Measurements from ENCODE around the gene BAD. TPM values are rescaled to one million over a fixed set of nuclear protein-coding genes. Genes with fewer than 3 reads are reported as not detected.

The BAD gene
- total and polyA plus RNA-seq, 5 experiments from 2014 or later = 13.7 to 44.8 (median 39.1) TPM

GRCh38 chr11:64303109-64304031 is 18.9 kb upstream of the BAD start:
- H3K9me3 Mint-ChIP-seq = no peaks in the 10 kb centered on the region
- H3K27me3 Mint-ChIP-seq = peaks cover 13 to 28% (median 20%) of the 10 kb centered on the region in 5 donors
- DNase-seq (no peak), ATAC-seq (no peak)
- H3K27ac Mint-ChIP-seq = peak overlapping the region in 6 of 10 donors; percentile 11 to 97 (median 95)
- peak overlapping the region in 5 of 10 donors; percentile 4 to 97 (median 93) for H3K4me3 Mint-ChIP-seq
- peaks cover 0 to 9% (median 0%) of the 10 kb centered on the region in 3 donors for H3K36me3 Mint-ChIP-seq
- peaks cover 22 to 51% (median 44%) of the 10 kb centered on the region in 4 donors for H3K4me1 Mint-ChIP-seq
- POLR2A ChIA-PET = interaction anchor here (1.0 to 7.5 kb wide), 16 partner anchors 14 to 1350 kb away, joined by 3 to 113 read pairs (median 6); partner anchors contain the start of genes BAD, FERMT3, FKBP2 and GPR137

GRCh38 chr11:64299847-64300648 is 15.6 kb upstream of the BAD start, which contains the start of gene CATSPERZ:
Gene CATSPERZ (plus strand): TSS chr11:64300358. CDS start chr11:64300411, 53 bp downstream.
- peaks cover 31 to 61% (median 47%) of the 10 kb centered on the region in 5 donors for H3K27me3 Mint-ChIP-seq
- ATAC-seq (no peak), DNase-seq (peak in 5 of 10 donors; percentile 28 to 59 (median 39))
- peak within 1 kb of the TSS in 8 of 10 donors; percentile 72 to 90 (median 86) for H3K27ac Mint-ChIP-seq
- H3K9me3 Mint-ChIP-seq = no peaks in the 10 kb centered on the region
- POLR2A ChIA-PET = interaction anchor here (1.1 to 7.5 kb wide), 4 partner anchors 16 to 94 kb away, joined by 4 to 113 read pairs (median 10); partner anchors contain the start of genes BAD and FERMT3
- peak within 1 kb of the TSS; percentile 66 to 87 (median 78) for H3K4me3 Mint-ChIP-seq
- peaks cover 0 to 2% (median 0%) of the 10 kb centered on the region in 3 donors for H3K36me3 Mint-ChIP-seq
- H3K4me1 Mint-ChIP-seq = peaks cover 14 to 42% (median 36%) of the 10 kb centered on the region in 4 donors

- Mint-ChIP-seq H3K36me3 (peaks cover 0 to 2% (median 0%) of the 10 kb centered on the region in 3 donors), H3K4me3 (peak overlapping the region in 9 of 10 donors; percentile 66 to 87 (median 78)), H3K27ac (peak overlapping the region in 7 of 10 donors; percentile 24 to 86 (median 68)), H3K9me3 (no peaks in the 10 kb centered on the region), H3K4me1 (peaks cover 13 to 39% (median 33%) of the 10 kb centered on the region in 4 donors), H3K27me3 (peaks cover 32 to 67% (median 53%) of the 10 kb centered on the region in 5 donors)
- ATAC-seq (no peak), DNase-seq (no peak)
- POLR2A ChIA-PET = interaction anchor here (0.6 to 0.7 kb wide), 3 partner anchors 43 to 1443 kb away, joined by 3 to 5 read pairs (median 4); no protein-coding TSS in a partner anchor
Measured at GRCh38 chr11:64298966-64299846, 14.7 kb upstream of the BAD start.

- Mint-ChIP-seq H3K27ac (no peak overlapping the region), H3K4me3 (peak overlapping the region in 1 of 10 donors; percentile 11)
Measured at GRCh38 chr11:64297699-64298358, 13.4 kb upstream of the BAD start.

GRCh38 chr11:64296830-64297698 is 12.6 kb upstream of the BAD start:
- DNase-seq (peak in 1 of 10 donors; percentile 45), ATAC-seq (no peak)
- Mint-ChIP-seq H3K36me3 (peaks cover 0 to 2% (median 0%) of the 10 kb centered on the region in 3 donors), H3K9me3 (no peaks in the 10 kb centered on the region), H3K27me3 (peaks cover 37 to 85% (median 60%) of the 10 kb centered on the region in 5 donors), H3K27ac (no peak overlapping the region), H3K4me3 (no peak overlapping the region), H3K4me1 (peaks cover 10 to 36% (median 33%) of the 10 kb centered on the region in 4 donors)
- POLR2A ChIA-PET = interaction anchor here (0.7 to 1.2 kb wide), 4 partner anchors 25 to 71 kb away, joined by 3 to 5 read pairs (median 4); partner anchors contain the start of genes NUDT22 and TRPT1

More at GRCh38 chr11:64297699-64298358, 13.4 kb upstream of the BAD start:
- Mint-ChIP-seq H3K36me3 (peaks cover 0 to 2% (median 0%) of the 10 kb centered on the region in 3 donors), H3K27me3 (peaks cover 37 to 81% (median 60%) of the 10 kb centered on the region in 5 donors), H3K9me3 (no peaks in the 10 kb centered on the region), H3K4me1 (peaks cover 10 to 33% (median 29%) of the 10 kb centered on the region in 4 donors)
- POLR2A ChIA-PET = interaction anchor here (0.7 to 1.2 kb wide), 3 partner anchors 26 to 72 kb away, joined by 3 to 5 read pairs (median 4); partner anchors contain the start of genes NUDT22 and TRPT1
- no peak for ATAC-seq
- DNase-seq = peak in 2 of 10 donors; percentile 14 to 57

- peaks cover 35 to 85% (median 56%) of the 10 kb centered on the region in 5 donors for H3K27me3 Mint-ChIP-seq
- ATAC-seq (no peak), DNase-seq (no peak)
- H3K27ac Mint-ChIP-seq = no peak overlapping the region
- H3K36me3 Mint-ChIP-seq = peaks cover 0 to 2% (median 0%) of the 10 kb centered on the region in 3 donors
- no peak overlapping the region for H3K4me3 Mint-ChIP-seq
- H3K4me1 Mint-ChIP-seq = peaks cover 10 to 35% (median 29%) of the 10 kb centered on the region in 4 donors
- no peaks in the 10 kb centered on the region for H3K9me3 Mint-ChIP-seq
- POLR2A ChIA-PET = interaction anchor here (1.0 kb wide), 1 partner anchor 27 kb away, joined by 3 read pairs; no protein-coding TSS in a partner anchor
Measured at GRCh38 chr11:64296236-64296635, 11.8 kb upstream of the BAD start.

- Mint-ChIP-seq H3K9me3 (no peaks in the 10 kb centered on the region), H3K27ac (no peak overlapping the region), H3K27me3 (peaks cover 33 to 86% (median 55%) of the 10 kb centered on the region in 5 donors), H3K4me1 (peaks cover 10 to 36% (median 28%) of the 10 kb centered on the region in 4 donors), H3K36me3 (peaks cover 0 to 2% (median 0%) of the 10 kb centered on the region in 3 donors), H3K4me3 (no peak overlapping the region)
- DNase-seq = no peak
- POLR2A ChIA-PET = interaction anchor here (0.7 kb wide), 1 partner anchor 12 kb away, joined by 3 read pairs; no protein-coding TSS in a partner anchor
- no peak for ATAC-seq
Measured at GRCh38 chr11:64295760-64296159, 11.3 kb upstream of the BAD start.

GRCh38 chr11:64294774-64295173 is 10.3 kb upstream of the BAD start:
- Mint-ChIP-seq H3K36me3 (peaks cover 0 to 2% (median 0%) of the 10 kb centered on the region in 3 donors), H3K4me3 (no peak overlapping the region), H3K4me1 (peaks cover 9 to 30% (median 22%) of the 10 kb centered on the region in 4 donors), H3K27ac (no peak overlapping the region), H3K27me3 (peaks cover 29 to 81% (median 57%) of the 10 kb centered on the region in 5 donors), H3K9me3 (no peaks in the 10 kb centered on the region)
- DNase-seq (no peak), ATAC-seq (no peak)
- POLR2A ChIA-PET = interaction anchor here (0.7 kb wide), 2 partner anchors 11 to 485 kb away, joined by 3 read pairs; no protein-coding TSS in a partner anchor

GRCh38 chr11:64292460-64293254 is 8.2 kb upstream of the BAD start:
- Mint-ChIP-seq H3K27ac (no peak overlapping the region), H3K36me3 (no peaks in the 10 kb centered on the region), H3K27me3 (peaks cover 25 to 64% (median 43%) of the 10 kb centered on the region in 5 donors), H3K4me3 (peak overlapping the region; percentile 37 to 75 (median 62)), H3K4me1 (peaks cover 6 to 19% (median 12%) of the 10 kb centered on the region in 4 donors), H3K9me3 (no peaks in the 10 kb centered on the region)
- no peak for ATAC-seq
- DNase-seq = peak in 2 of 10 donors; percentile 18 to 59
- POLR2A ChIA-PET = interaction anchor here (0.8 to 1.5 kb wide), 2 partner anchors 22 to 108 kb away, joined by 3 to 5 read pairs; no protein-coding TSS in a partner anchor

Data from naive thymus-derived CD8-positive, alpha-beta T cell (primary cell).